ENCODE measurements around the gene LRRC32.

LRRC32 gene

GRCh38 chr11:76661834-76662434, 8.6 kb downstream of the LRRC32 start:
- no peak for DNase-seq

GRCh38 chr11:76661306-76661751, 9.2 kb downstream of the LRRC32 start:
- DNase-seq, result no peak

- no peak for DNase-seq
These were observed 9.8 kb downstream of the LRRC32 start for GRCh38 chr11:76660533-76661305.

GRCh38 chr11:76659672-76660532, 10.6 kb downstream of the LRRC32 start:
- DNase-seq, result no peak

GRCh38 chr11:76658651-76659650, 11.6 kb downstream of the LRRC32 start:
- DNase-seq, result no peak

GRCh38 chr11:76658231-76658630, 12.3 kb downstream of the LRRC32 start:
- DNase-seq, result no peak

- DNase-seq, result no peak
These were observed 13.1 kb downstream of the LRRC32 start for GRCh38 chr11:76657187-76658170.

GRCh38 chr11:76656571-76657081, 13.9 kb downstream of the LRRC32 start:
- DNase-seq, result no peak

GRCh38 chr11:76656050-76656531, 14.5 kb downstream of the LRRC32 start:
- DNase-seq, result no peak

GRCh38 chr11:76655501-76656049, 15.0 kb downstream of the LRRC32 start:
- no peak for DNase-seq

- DNase-seq, result no peak
These were observed 15.6 kb downstream of the LRRC32 start for GRCh38 chr11:76654980-76655379.

GRCh38 chr11:76654298-76654851, 16.2 kb downstream of the LRRC32 start:
- peak; percentile 67 for DNase-seq

GRCh38 chr11:76653674-76654284, 16.8 kb downstream of the LRRC32 start:
- peak; percentile 83 for DNase-seq

- DNase-seq, result no peak
These were observed 17.4 kb downstream of the LRRC32 start for GRCh38 chr11:76653012-76653673.

GRCh38 chr11:76649851-76650372, 20.6 kb downstream of the LRRC32 start:
- no peak for DNase-seq

- DNase-seq, result no peak
These were observed 21.5 kb downstream of the LRRC32 start for GRCh38 chr11:76649011-76649410.

- no peak for DNase-seq
These were observed 22.5 kb downstream of the LRRC32 start for GRCh38 chr11:76648061-76648460.

- DNase-seq, result no peak
These were observed 23.5 kb downstream of the LRRC32 start for GRCh38 chr11:76646882-76647534.

Data from NCI-H446 treated with DMSO at 0.1 percent for 48 hours (cell line).